Left ventricle myocardium superior (tissue), 1 donor: Measurements from ENCODE around the gene STOX2. TPM values are rescaled to one million over a fixed set of nuclear protein-coding genes. Genes with fewer than 3 reads are reported as not detected.
A peak's percentile ranks its signal among the peaks of the same experiment; 100 is the strongest.

ENCODE experiments used
- ATAC-seq: fragments of 200-7000 bp; cut with Tn5 transposase; one replicate; pipeline ENCODE4 v1.9.1; 2020; ENCODE audit warnings: mild to moderate bottlenecking, moderate library complexity
- DNase-seq: peaks from one replicate; pipeline ENCODE4 v3.0.0-alpha.2; 2020
- intact Hi-C: fragments of 100-400 bp; cut with micrococcal nuclease; formaldehyde crosslinking; loops from one replicate; pipeline ENCODE4 v1.11.0; 2022
- total RNA-seq: library from RNA; stranded (reverse); fragmentation: NEBNext Ultra II Directional; extraction: Animal tissue kit (Norgen Biotek cat#: 25700); gene quantifications from one replicate; pipeline ENCODE4 v1.2.1, GENCODE V29; 2021
- donor health status: DM: no; HTN: yes; CAD: no; lungs with severe emphysema.

The STOX2 gene
- total RNA-seq, 1 donor from 2014 or later, result 10.6 TPM

DNA sequence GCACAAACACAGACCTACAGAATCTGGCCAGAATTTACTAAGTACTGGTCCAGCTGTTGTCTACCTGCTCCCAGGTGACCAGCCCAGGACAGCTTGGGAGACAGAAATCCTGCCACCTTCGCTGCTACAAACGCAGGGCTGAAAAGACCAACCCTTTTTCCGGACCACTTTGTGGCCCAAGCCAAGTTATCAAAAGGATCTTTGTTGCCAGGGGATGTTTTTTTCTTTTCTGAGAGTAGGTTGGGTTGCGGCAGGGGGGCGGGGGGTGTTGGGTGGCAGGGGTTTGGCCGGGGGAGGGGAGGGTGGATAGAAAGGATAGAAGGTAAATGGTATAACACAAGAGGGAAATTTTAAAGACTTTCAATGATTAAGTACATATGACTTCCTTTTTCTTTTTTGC is 63.4 kb downstream of the STOX2 start:
- intact Hi-C loops, result no loop called here
- ATAC-seq (no peak), DNase-seq (no peak)

GRCh38 chr4:183968931-183969330 is 63.8 kb downstream of the STOX2 start:
- ATAC-seq (no peak), DNase-seq (no peak)
- intact Hi-C loops, result no loop called here

DNA sequence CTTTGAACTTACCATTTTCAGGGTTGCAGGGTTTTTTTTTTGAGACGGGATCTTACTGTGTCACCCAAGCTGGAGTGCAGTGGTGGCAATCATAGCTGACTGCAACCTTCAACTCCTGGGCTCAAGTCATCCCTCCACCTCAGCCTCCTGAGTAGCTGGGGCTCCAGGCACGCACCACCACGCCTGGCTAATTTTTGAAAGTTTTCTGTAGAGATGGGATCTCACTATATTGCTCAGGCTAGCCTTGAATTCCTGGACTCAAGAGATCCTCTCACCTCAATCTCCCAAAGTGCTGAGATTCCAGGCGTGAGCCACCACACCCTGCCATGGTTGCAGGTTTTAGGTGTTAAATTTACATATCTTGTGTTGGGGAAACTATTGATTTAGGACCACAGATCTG is 64.5 kb downstream of the STOX2 start:
- ATAC-seq, result no peak
- intact Hi-C loops, result no loop called here
- DNase-seq, result no peak

DNA sequence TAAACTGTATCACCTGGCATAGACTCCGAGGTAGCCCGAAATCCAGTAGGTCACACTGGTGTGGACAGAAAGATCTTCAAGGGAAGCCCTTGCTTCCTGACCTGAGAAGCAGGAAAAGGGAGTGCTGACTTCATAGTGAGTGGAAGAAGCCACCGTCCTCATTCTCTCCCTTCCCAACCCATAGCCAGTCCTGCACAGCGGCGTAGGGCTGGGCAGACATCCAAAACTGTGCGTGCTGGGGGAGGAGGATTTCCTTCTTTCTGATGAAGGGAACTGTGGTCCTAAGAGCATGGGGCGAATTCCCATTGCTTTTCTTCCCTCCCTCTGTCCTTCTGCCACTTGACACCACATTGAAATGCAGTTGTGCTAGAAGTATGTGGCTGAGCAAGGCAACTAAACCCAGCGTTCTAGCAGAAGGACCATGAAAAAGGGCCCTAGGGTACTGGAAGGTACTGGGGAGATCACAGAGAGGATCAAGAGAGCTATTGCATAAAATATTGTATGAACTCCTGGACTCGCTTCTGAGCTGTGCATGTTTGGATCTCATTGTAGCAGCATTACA is 66.9 kb downstream of the STOX2 start:
- intact Hi-C loops, result no loop called here

GRCh38 chr4:183977707-183978106 is 72.6 kb downstream of the STOX2 start:
- no peak for ATAC-seq
- intact Hi-C loops, result no loop called here
- no peak for DNase-seq

More for the DNA sequence above, 66.9 kb downstream of the STOX2 start:
- ATAC-seq, result peak; percentile 88
- peak; percentile 67 for DNase-seq

DNA sequence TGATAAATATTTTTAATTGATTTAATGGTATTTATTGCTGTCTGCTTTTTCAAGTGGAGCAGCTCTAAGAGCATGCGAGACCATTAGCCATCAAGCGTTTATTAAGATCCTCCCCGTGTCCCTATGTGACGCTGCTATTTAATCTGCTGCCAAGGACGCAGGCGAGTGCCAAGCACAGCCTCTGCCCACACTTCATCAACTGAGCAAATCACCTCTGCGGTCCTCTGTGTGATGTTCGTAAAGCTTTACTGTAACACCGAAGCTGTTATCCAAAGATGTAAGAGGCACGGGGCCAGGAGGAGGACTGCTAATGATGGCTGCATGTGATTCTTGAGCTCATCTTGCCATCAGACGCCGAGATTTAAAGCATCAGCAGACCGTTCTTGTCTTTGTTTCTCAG is 79.5 kb downstream of the STOX2 start:
- ATAC-seq (peak; percentile 60), DNase-seq (peak; percentile 75)
- intact Hi-C loops, result no loop called here

DNA sequence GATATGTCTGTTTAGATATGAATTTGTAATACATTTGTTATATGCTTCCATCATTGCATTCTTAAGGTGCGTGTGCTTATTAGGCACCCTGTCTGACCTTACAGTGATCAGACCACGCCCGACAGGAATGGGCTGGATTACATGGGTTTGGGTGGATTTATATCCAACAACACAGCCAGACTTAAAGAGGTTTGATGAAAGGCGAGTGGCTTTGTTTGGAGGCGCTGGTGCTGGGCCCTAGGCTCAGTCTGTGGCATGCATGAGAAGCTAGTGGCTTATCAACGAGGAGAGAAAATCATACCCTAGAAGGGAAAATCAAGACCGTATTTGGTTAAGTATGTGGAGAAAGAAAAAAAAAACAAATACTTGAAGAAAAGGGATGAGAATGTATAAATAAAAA is 80.7 kb downstream of the STOX2 start:
- intact Hi-C loops, result no loop called here
- ATAC-seq (no peak), DNase-seq (no peak)

- no peak for ATAC-seq
- no peak for DNase-seq
- intact Hi-C loops, result no loop called here
These were observed 81.3 kb downstream of the STOX2 start for GRCh38 chr4:183986291-183986970.

GRCh38 chr4:183986971-183987946 is 82.2 kb downstream of the STOX2 start:
- ATAC-seq, result peak; percentile 87
- intact Hi-C loops, result no loop called here
- peak; percentile 84 for DNase-seq

GRCh38 chr4:183987987-183988392 is 82.9 kb downstream of the STOX2 start:
- peak; percentile 92 for ATAC-seq

DNA sequence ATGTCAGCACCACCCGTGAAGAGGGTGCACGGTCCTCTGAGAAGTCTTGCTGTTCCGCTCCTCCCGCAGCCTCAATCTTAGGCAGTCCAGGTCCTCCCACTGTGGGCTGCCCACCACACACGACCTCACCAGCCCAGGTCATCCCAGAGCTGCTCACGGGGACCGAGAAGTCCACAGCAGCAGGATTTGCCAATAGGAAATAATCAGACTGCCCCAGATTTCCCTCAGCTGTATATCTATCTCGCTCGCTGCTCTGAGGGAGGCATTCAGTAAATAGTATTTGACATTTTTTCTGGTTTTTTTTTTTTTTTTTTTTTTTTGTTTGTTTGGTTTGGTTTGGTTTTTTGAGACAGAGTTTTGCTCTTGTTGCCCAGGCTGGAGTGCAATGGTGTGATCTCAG is 83.8 kb downstream of the STOX2 start:
- intact Hi-C loops, result no loop called here
- peak; percentile 6 for ATAC-seq
- DNase-seq, result no peak

More at GRCh38 chr4:183987987-183988392, 82.9 kb downstream of the STOX2 start:
- peak; percentile 55 for DNase-seq
- intact Hi-C loops, result no loop called here

GRCh38 chr4:183989461-183989860 is 84.4 kb downstream of the STOX2 start:
- intact Hi-C loops, result no loop called here
- no peak for DNase-seq
- ATAC-seq, result no peak

- no peak for ATAC-seq
- intact Hi-C loops, result no loop called here
- no peak for DNase-seq
These were observed 84.8 kb downstream of the STOX2 start for GRCh38 chr4:183989931-183990330.

DNA sequence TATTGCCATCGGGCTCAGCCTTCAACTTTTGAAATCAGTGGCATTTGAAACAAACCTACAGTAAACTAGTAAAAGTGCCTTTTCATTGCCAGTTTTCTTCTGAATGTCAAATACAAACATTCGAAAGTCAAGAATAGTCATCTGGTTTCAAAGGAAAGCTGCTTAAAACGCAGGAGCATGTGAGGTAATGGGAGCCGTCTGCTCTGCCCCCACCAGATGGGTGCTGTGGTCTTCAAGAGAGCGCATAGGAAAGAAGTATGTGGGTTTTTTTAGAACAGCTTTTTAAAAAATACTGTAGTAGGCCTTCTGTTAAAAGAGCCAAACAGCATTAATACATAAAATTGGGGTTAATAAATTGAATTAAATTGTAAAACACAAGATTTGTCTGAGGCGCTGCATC is 88.6 kb downstream of the STOX2 start:
- no peak for ATAC-seq
- intact Hi-C loops, result no loop called here
- DNase-seq, result no peak

DNA sequence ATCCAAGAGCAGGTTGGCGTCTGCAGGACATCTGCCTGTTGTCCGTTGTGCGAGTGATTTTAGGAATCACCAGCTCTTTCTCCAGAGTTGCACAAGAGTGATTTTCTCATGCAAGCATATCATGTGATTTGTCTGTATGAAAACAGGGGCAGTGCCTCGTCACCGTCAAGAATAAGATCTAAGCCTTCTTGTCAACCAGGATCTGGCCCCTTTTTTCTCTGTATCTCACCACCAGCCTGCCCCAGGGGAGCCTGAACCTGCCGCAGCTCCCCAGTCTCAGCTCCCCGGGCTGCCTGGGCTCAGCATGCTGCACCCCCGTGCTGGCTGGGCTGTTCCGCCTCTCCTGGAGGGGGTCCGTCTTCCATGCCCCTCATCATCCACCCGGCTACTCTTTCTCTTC is 90.5 kb downstream of the STOX2 start:
- intact Hi-C loops, result no loop called here
- DNase-seq (no peak), ATAC-seq (peak; percentile 12)

- ATAC-seq, result peak; percentile 55
- DNase-seq, result no peak
- intact Hi-C loops, result no loop called here
These were observed 91.8 kb downstream of the STOX2 start for GRCh38 chr4:183996868-183997267.

- DNase-seq (no peak), ATAC-seq (no peak)
- intact Hi-C loops, result no loop called here
These were observed 94.3 kb downstream of the STOX2 start for GRCh38 chr4:183999435-183999834.

DNA sequence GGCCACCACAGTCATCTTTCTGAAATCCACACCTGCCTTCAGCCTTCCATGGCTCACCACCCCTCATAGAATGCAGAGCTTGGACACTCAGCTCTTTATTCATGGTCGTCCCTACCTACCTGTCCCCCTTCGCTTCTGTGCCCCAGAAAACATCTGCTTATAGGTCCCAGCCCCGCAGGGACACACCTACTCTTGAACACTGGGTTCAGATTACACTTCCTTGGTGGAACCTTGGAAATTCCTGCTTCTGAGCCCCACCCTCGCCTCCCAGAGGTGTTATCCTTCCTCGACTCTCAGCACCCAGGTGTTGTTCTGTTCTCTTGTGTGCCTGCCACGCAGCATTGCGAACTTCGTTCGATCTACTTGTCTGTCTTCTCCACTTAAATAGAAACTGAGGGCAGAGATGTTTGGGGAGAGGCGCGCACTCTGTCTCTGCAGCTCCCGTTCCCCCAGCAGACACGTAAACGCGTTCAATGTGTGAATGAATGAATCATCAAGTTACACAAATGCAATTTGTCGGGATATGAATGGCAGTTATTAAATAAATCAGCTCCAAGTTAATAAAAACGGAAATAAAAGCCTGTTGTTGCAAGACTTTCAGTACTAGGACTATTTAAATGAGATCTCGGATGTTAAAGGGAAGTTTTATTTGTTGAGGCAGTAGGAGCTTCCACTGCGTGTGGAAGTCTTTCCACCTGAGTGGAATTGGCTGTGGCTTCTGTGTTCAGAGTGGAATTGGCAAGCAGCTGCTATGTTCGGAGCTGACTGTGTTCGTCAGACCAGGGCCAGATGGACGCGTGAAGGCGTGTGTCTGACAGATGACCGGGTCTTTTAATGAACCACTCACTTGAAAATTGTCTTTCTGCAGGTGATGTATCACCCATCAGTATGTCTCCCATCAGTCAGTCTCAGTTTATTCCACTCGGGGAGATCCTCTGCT is 95.6 kb downstream of the STOX2 start:
- intact Hi-C loops, result no loop called here
- no peak for DNase-seq
- peak; percentile 58 for ATAC-seq

DNA sequence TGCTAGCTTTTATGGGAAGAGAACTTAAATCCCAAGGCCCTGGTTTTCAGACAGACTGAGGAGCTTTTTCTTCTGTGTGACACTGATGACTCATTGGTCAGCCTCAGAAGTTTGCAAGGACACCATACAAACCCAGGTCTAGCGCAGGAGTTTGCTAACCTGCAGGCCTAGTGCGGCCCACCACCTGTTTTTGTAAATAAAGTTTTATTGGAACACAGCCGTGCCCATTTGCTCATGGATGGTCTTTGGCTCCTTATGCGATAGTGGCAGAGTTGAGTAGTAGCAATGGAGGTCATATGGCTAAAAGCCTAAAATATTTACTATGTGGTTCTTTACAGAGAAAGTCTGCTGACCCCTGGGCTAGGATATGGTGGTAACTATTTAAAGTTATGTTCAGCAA is 98.3 kb downstream of the STOX2 start:
- DNase-seq (no peak), ATAC-seq (no peak)
- intact Hi-C loops, result no loop called here
